Naive thymus-derived CD4-positive, alpha-beta T cell (primary cell): ENCODE measurements around the gene HES6. TPM values are rescaled to one million over a fixed set of nuclear protein-coding genes. Genes with fewer than 3 reads are reported as not detected.
"Not testable (repeated sequence)": the region's sequence is repeated elsewhere in the genome, so short reads cannot be mapped to it uniquely, and the experiment has no call there.

Experiments used
- ATAC-seq: fragments of 150-1000 bp; cut with Tn5 transposase; 2 replicates; pipeline ENCODE4 v1.10.0; 2021; ENCODE audit warnings: mild to moderate bottlenecking, moderate library complexity
- CTCF ChIA-PET: fragments of 350-600 bp; sonication (Branson Sonifier 250); formaldehyde crosslinking; loops from one replicate; lab custom pipeline; 2021; ENCODE audit warnings: antibody characterized with exemption; lab: Charles Lee
- POLR2A ChIA-PET: fragments of 350-600 bp; sonication (Branson Sonifier 250); formaldehyde crosslinking; loops from one replicate; lab custom pipeline; 2021; ENCODE audit warnings: antibody characterized with exemption, inconsistent platforms; lab: Charles Lee
- DNase-seq, 9 donors: peaks; one replicate each; pipeline versions ENCODE4 v3.0.0 to v3.0.0-alpha.2; 2020 to 2022; ENCODE audit warnings: mixed read lengths in 1 of 9
- H3K27ac ChIP-seq: one replicate; pipeline ENCODE4 v1.7.0; 2013; ENCODE audit warnings: mild to moderate bottlenecking, low read depth, low read length, moderate library complexity
- H3K27me3 ChIP-seq, 2 donors: one replicate each; pipeline ENCODE4 v1.7.0; 2013; ENCODE audit warnings: low read length in 2 of 2, mild to moderate bottlenecking in 2 of 2, moderate library complexity in 2 of 2; ENCODE audit not compliant: control insufficient read depth in 2 of 2, insufficient read depth in 2 of 2
- H3K36me3 ChIP-seq, 3 experiments: 1 replicate in 2 of 3; 2 replicates in 1 of 3; pipeline ENCODE4 v1.7.0; 2013; ENCODE audit warnings: low read length in 3 of 3, mild to moderate bottlenecking in 3 of 3, moderate library complexity in 1 of 3; ENCODE audit not compliant: insufficient read depth in 3 of 3, control insufficient read depth in 2 of 3
- H3K4me1 ChIP-seq, 2 donors: one replicate each; pipeline ENCODE4 v1.7.0; 2013; ENCODE audit warnings: low read length in 2 of 2, mild to moderate bottlenecking in 2 of 2, moderate library complexity in 1 of 2; ENCODE audit not compliant: control insufficient read depth in 2 of 2, insufficient read depth in 2 of 2
- H3K4me3 ChIP-seq: 2 replicates; pipeline ENCODE4 v1.7.0; 2013; ENCODE audit warnings: mild to moderate bottlenecking, low read length
- H3K9me3 ChIP-seq, 3 experiments: 1 replicate in 2 of 3; 2 replicates in 1 of 3; pipeline ENCODE4 v1.7.0; 2013; ENCODE audit warnings: low read length in 3 of 3; ENCODE audit not compliant: control insufficient read depth in 2 of 3
- H3K27ac Mint-ChIP-seq, 9 donors: one replicate each; pipeline ENCODE4 v1.8.0; 2020 to 2022; ENCODE audit warnings: mixed read lengths in 9 of 9, mild to moderate bottlenecking in 8 of 9, moderate library complexity in 5 of 9, inconsistent platforms in 2 of 9
- H3K27me3 Mint-ChIP-seq, 5 donors: one replicate each; pipeline ENCODE4 v1.8.0; 2021 to 2022; ENCODE audit warnings: mixed read lengths in 5 of 5, mild to moderate bottlenecking in 1 of 5
- H3K36me3 Mint-ChIP-seq, 5 donors: one replicate each; pipeline ENCODE4 v1.8.0; 2020 to 2022; ENCODE audit warnings: mixed read lengths in 5 of 5, mild to moderate bottlenecking in 3 of 5, inconsistent platforms in 1 of 5
- H3K4me1 Mint-ChIP-seq, 7 donors: one replicate each; pipeline ENCODE4 v1.8.0; 2020 to 2022; ENCODE audit warnings: mixed read lengths in 7 of 7, mild to moderate bottlenecking in 3 of 7, inconsistent platforms in 1 of 7
- H3K4me3 Mint-ChIP-seq, 10 donors: one replicate each; pipeline ENCODE4 v1.8.0; 2020 to 2022; ENCODE audit warnings: mild to moderate bottlenecking in 10 of 10, mixed read lengths in 10 of 10, moderate library complexity in 6 of 10, inconsistent platforms in 2 of 10
- H3K9me3 Mint-ChIP-seq, 11 donors: one replicate each; pipeline ENCODE4 v1.8.0; 2020 to 2022; ENCODE audit warnings: mixed read lengths in 11 of 11, mild to moderate bottlenecking in 4 of 11, inconsistent platforms in 1 of 11, moderate library complexity in 1 of 11
- intact Hi-C, 2 donors: fragments of 100-400 bp; cut with micrococcal nuclease; formaldehyde crosslinking; loops; one replicate each; pipeline ENCODE4 v1.15.1; 2023
- polyA plus RNA-seq, 2 donors: library from polyadenylated mRNA; unstranded; fragments of 300-500 nt; fragmentation: Illumina TruSeq; gene quantifications; one replicate each; pipeline ENCODE4 v1.2.3, GENCODE V29; 2021
- total RNA-seq, 6 experiments: library from RNA in 5 of 6; stranded (reverse) in 5 of 6; gene quantifications; 1 replicate in 5 of 6; 2 replicates in 1 of 6; pipeline ENCODE4 v1.2.3 and lab custom pipeline; 2021 to 2026

Gene HES6
- total and polyA plus RNA-seq, 7 experiments from 2014 or later, result 0.61 to 2.7 (median 1.3) TPM

GRCh38 chr2:238277695-238278094 is 37.9 kb upstream of the HES6 start:
- DNase-seq, result no peak
- no peak overlapping the region for H3K4me3 Mint-ChIP-seq
- peaks cover 0 to 2% (median 0%) of the 10 kb centered on the region in 11 donors for H3K9me3 Mint-ChIP-seq
- CTCF ChIA-PET, result no interaction called here
- no peaks in the 10 kb centered on the region for H3K27me3 Mint-ChIP-seq
- H3K36me3 Mint-ChIP-seq, result peaks cover 2 to 29% (median 10%) of the 10 kb centered on the region in 5 donors
- Histone ChIP-seq H3K27me3 (no peaks in the 10 kb centered on the region), H3K4me1 (no peaks in the 10 kb centered on the region), H3K27ac (no peak overlapping the region), H3K36me3 (peaks cover under 1 to 54% (median 8%) of the 10 kb centered on the region in 3 experiments), H3K9me3 (no peaks in the 10 kb centered on the region), H3K4me3 (no peak overlapping the region)
- peak overlapping the region in 1 of 9 donors; percentile 28 for H3K27ac Mint-ChIP-seq
- intact Hi-C loops, result no loop called here
- POLR2A ChIA-PET, result interaction anchor here (1.8 kb wide), 1 partner anchor 12 kb away, joined by 4 read pairs; no protein-coding TSS in a partner anchor
- H3K4me1 Mint-ChIP-seq, result peaks cover 0 to 25% (median 19%) of the 10 kb centered on the region in 7 donors
- no peak for ATAC-seq

GRCh38 chr2:238274152-238274865 is 34.5 kb upstream of the HES6 start:
- CTCF ChIA-PET, result no interaction called here
- DNase-seq (no peak), ATAC-seq (no peak)
- Mint-ChIP-seq H3K4me3 (no peak overlapping the region), H3K27ac (no peak overlapping the region), H3K36me3 (peaks cover 4 to 51% (median 18%) of the 10 kb centered on the region in 5 donors), H3K27me3 (no peaks in the 10 kb centered on the region), H3K4me1 (peaks cover 0 to 5% (median 0%) of the 10 kb centered on the region in 7 donors), H3K9me3 (no peaks in the 10 kb centered on the region)
- intact Hi-C loops, result no loop called here
- no peaks in the 10 kb centered on the region for H3K4me1 ChIP-seq
- no peaks in the 10 kb centered on the region for H3K27me3 ChIP-seq
- POLR2A ChIA-PET, result interaction anchor here (0.9 kb wide), 1 partner anchor 14 kb away, joined by 3 read pairs; the partner anchor contains the start of gene PER2
- H3K36me3 ChIP-seq, result peaks cover 8 to 79% (median 8%) of the 10 kb centered on the region in 3 experiments
- H3K9me3 ChIP-seq, result no peaks in the 10 kb centered on the region
- H3K27ac ChIP-seq, result no peak overlapping the region
- H3K4me3 ChIP-seq, result no peak overlapping the region

GRCh38 chr2:238273433-238273832 is 33.6 kb upstream of the HES6 start:
- H3K27ac Mint-ChIP-seq, H3K27me3 Mint-ChIP-seq, POLR2A ChIA-PET, ATAC-seq, H3K4me3 Mint-ChIP-seq, H3K9me3 ChIP-seq, DNase-seq, H3K9me3 Mint-ChIP-seq, H3K4me1 ChIP-seq, H3K4me3 ChIP-seq, intact Hi-C loops, H3K27ac ChIP-seq, H3K27me3 ChIP-seq, H3K4me1 Mint-ChIP-seq, CTCF ChIA-PET: not testable (repeated sequence)
- H3K36me3 Mint-ChIP-seq, result peaks cover 4 to 51% (median 18%) of the 10 kb centered on the region in 5 donors
- peaks cover 8 to 83% (median 8%) of the 10 kb centered on the region in 3 experiments for H3K36me3 ChIP-seq

- ChIA-PET POLR2A (no interaction called here), CTCF (no interaction called here)
- no peak overlapping the region for H3K27ac ChIP-seq
- H3K36me3 ChIP-seq, result peaks cover 8 to 85% (median 8%) of the 10 kb centered on the region in 3 experiments
- intact Hi-C loops, result no loop called here
- Mint-ChIP-seq H3K4me1 (peaks cover 0 to 2% (median 0%) of the 10 kb centered on the region in 7 donors), H3K27ac (peak overlapping the region in 1 of 9 donors; percentile 13), H3K4me3 (no peak overlapping the region), H3K36me3 (peaks cover 4 to 53% (median 18%) of the 10 kb centered on the region in 5 donors), H3K27me3 (no peaks in the 10 kb centered on the region), H3K9me3 (no peaks in the 10 kb centered on the region)
- H3K4me3 ChIP-seq, result no peak overlapping the region
- ATAC-seq (no peak), DNase-seq (no peak)
- no peaks in the 10 kb centered on the region for H3K9me3 ChIP-seq
- no peaks in the 10 kb centered on the region for H3K27me3 ChIP-seq
- H3K4me1 ChIP-seq, result no peaks in the 10 kb centered on the region
Measured at GRCh38 chr2:238272156-238272555, 32.3 kb upstream of the HES6 start.

DNA sequence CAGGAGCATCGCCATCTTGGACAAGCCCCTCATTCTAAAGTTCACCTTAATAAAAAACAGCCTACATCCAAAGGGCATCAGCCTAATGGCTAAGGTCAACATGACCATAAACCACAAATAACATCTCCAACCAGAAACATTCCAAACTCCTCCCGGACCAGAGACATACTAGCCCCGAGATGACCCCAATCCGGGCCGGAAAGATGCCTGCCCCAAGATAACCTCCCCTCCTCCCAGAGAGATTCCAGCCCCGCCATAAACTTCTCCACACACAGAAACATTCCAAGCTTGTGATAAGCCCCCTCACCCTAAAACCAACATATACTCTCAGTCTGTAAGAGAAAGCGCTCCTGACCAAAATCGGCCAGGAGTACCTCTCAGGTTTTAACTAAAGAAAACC is 31.8 kb upstream of the HES6 start:
- POLR2A ChIA-PET, H3K4me3 Mint-ChIP-seq, DNase-seq, H3K9me3 ChIP-seq, ATAC-seq, CTCF ChIA-PET, H3K4me3 ChIP-seq, H3K27me3 ChIP-seq, H3K4me1 ChIP-seq, H3K27me3 Mint-ChIP-seq, H3K9me3 Mint-ChIP-seq, H3K4me1 Mint-ChIP-seq, intact Hi-C loops, H3K27ac ChIP-seq: not testable (repeated sequence)
- peaks cover 8 to 83% (median 8%) of the 10 kb centered on the region in 3 experiments for H3K36me3 ChIP-seq
- Mint-ChIP-seq H3K27ac (peak overlapping the region in 1 of 9 donors; percentile 13), H3K36me3 (peaks cover 4 to 54% (median 20%) of the 10 kb centered on the region in 5 donors)

DNA sequence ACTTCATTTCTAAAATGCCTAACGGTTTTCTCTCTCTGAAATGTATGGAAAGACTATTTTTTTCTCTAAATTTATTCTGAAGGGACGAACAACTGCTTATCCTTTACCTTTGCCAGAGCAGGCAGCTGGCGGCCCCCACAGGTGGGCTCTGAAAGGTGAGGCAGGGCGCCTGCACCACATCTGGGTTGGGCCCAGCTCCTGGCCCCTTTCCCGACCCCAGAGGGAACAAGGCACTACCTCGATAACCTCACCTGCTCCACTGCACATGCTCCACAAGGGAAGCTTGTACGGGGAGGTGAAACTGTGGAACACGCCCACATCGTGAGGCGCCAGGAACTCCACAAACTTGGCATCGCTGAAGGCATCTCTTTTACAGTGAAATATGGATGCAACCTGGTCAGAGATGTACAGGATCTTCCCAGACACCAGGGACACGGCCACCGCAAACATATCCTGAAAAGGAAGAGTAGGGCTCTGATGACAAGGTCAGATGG is 31.3 kb upstream of the HES6 start:
- DNase-seq, result no peak
- ATAC-seq, result no peak
- Mint-ChIP-seq H3K4me3 (no peak overlapping the region), H3K27ac (no peak overlapping the region), H3K9me3 (no peaks in the 10 kb centered on the region), H3K4me1 (peaks cover 0 to 4% (median 0%) of the 10 kb centered on the region in 7 donors), H3K27me3 (no peaks in the 10 kb centered on the region), H3K36me3 (peaks cover 4 to 52% (median 16%) of the 10 kb centered on the region in 5 donors)
- no peaks in the 10 kb centered on the region for H3K4me1 ChIP-seq
- no peaks in the 10 kb centered on the region for H3K9me3 ChIP-seq
- no peaks in the 10 kb centered on the region for H3K27me3 ChIP-seq
- POLR2A ChIA-PET, result no interaction called here
- CTCF ChIA-PET, result interaction anchor here (0.7 kb wide), 1 partner anchor 347 kb away, joined by 13 read pairs; no protein-coding TSS in a partner anchor
- H3K36me3 ChIP-seq, result peaks cover 8 to 77% (median 8%) of the 10 kb centered on the region in 3 experiments
- H3K27ac ChIP-seq, result no peak overlapping the region
- intact Hi-C loops, result no loop called here
- H3K4me3 ChIP-seq, result no peak overlapping the region
